MM.1S (cell line): ENCODE data around the gene MEGF8.

Source experiments
- DNase-seq: peaks from one replicate; pipeline ENCODE4 v3.0.0-alpha.2; 2015
- H2AFZ ChIP-seq: fragments of 300-600 bp; sonication (generic); 2 replicates; pipeline ENCODE4 v1.6.0; 2016; ENCODE audit warnings: antibody characterized with exemption, low read length
- H3F3A ChIP-seq: fragments of 300-600 bp; sonication (generic); 2 replicates; pipeline ENCODE4 v1.6.1; 2016; ENCODE audit warnings: mild to moderate bottlenecking, antibody characterized with exemption, low read length, moderate library complexity, mixed read lengths; ENCODE audit not compliant: insufficient read depth
- H3K27ac ChIP-seq: fragments of 300-600 bp; sonication (generic); 2 replicates; pipeline ENCODE4 v1.5.1; 2016; ENCODE audit warnings: mild to moderate bottlenecking, low read length
- H3K27me3 ChIP-seq: fragments of 300-600 bp; sonication (generic); replicated peaks from 2 replicates; pipeline ENCODE4 v1.6.0; 2016; ENCODE audit warnings: low read length; ENCODE audit not compliant: insufficient read depth
- H3K36me3 ChIP-seq: fragments of 300-600 bp; sonication (generic); replicated peaks from 2 replicates; pipeline ENCODE4 v1.6.1; 2016; ENCODE audit warnings: mild to moderate bottlenecking, low read length, mixed read lengths; ENCODE audit not compliant: insufficient read depth
- H3K4me1 ChIP-seq: fragments of 300-600 bp; sonication (generic); 2 replicates; pipeline ENCODE4 v1.6.1; 2016; ENCODE audit warnings: low read length, mixed read lengths
- H3K4me2 ChIP-seq: fragments of 300-600 bp; sonication (generic); 2 replicates; pipeline ENCODE4 v1.6.0; 2016; ENCODE audit warnings: low read depth, low read length
- H3K4me3 ChIP-seq: fragments of 300-600 bp; sonication (generic); 2 replicates; pipeline ENCODE4 v1.5.1; 2016; ENCODE audit warnings: low read length, mixed read lengths
- H3K79me2 ChIP-seq: fragments of 300-600 bp; sonication (generic); 2 replicates; pipeline ENCODE4 v1.6.1; 2016; ENCODE audit warnings: mixed run types, low read length, mixed read lengths
- H3K9ac ChIP-seq: fragments of 300-600 bp; sonication (generic); 2 replicates; pipeline ENCODE4 v1.6.1; 2016; ENCODE audit warnings: low read length, mixed read lengths
- H3K9me2 ChIP-seq: fragments of 300-600 bp; sonication (generic); replicated peaks from 2 replicates; pipeline ENCODE4 v1.6.1; 2016; ENCODE audit warnings: mild to moderate bottlenecking, low read length, mixed read lengths; ENCODE audit not compliant: insufficient read depth
- H3K9me3 ChIP-seq: fragments of 300-600 bp; sonication (generic); replicated peaks from 2 replicates; pipeline ENCODE4 v1.6.1; 2016; ENCODE audit warnings: mild to moderate bottlenecking, low read length, mixed read lengths; ENCODE audit not compliant: insufficient read depth
- H4K20me1 ChIP-seq: fragments of 300-600 bp; sonication (generic); 2 replicates; pipeline ENCODE4 v1.6.1; 2016; ENCODE audit warnings: mild to moderate bottlenecking, low read length, moderate library complexity, mixed read lengths; ENCODE audit not compliant: insufficient read depth
- CTCF ChIP-seq: fragments of 300-600 bp; sonication (generic); IDR thresholded peaks from 2 replicates; pipeline ENCODE4 v1.5.1; 2016; ENCODE audit warnings: antibody characterized with exemption, low read length, mixed read lengths
- EZH2 ChIP-seq: fragments of 300-600 bp; sonication (generic); optimal IDR thresholded peaks from 2 replicates; pipeline ENCODE3; 2017; ENCODE audit warnings: low read depth, mild to moderate bottlenecking, antibody characterized with exemption, low read length, mixed read lengths
- EZH2phosphoT487 ChIP-seq: fragments of 300-600 bp; sonication (generic); IDR thresholded peaks from 2 replicates; pipeline ENCODE4 v1.6.1; 2018; ENCODE audit warnings: antibody characterized with exemption, low read length

MEGF8 gene

GRCh38 chr19:42357290-42357689, 31.9 kb downstream of the MEGF8 start:
- H3K4me2 ChIP-seq, result no peak overlapping the region
- no peaks in the 10 kb centered on the region for H3K4me1 ChIP-seq
- H3K9ac ChIP-seq, result no peak overlapping the region
- no peak overlapping the region for H2AFZ ChIP-seq
- no peak for TF ChIP-seq EZH2phosphoT487
- TF ChIP-seq EZH2, result no peak
- no peak for TF ChIP-seq CTCF
- no peaks in the 10 kb centered on the region for H3K9me2 ChIP-seq
- H3K4me3 ChIP-seq, result no peak overlapping the region
- H3K27me3 ChIP-seq, result no peaks in the 10 kb centered on the region
- no peaks in the 10 kb centered on the region for H3F3A ChIP-seq
- H3K36me3 ChIP-seq, result no peaks in the 10 kb centered on the region
- H3K79me2 ChIP-seq, result no peaks in the 10 kb centered on the region
- no peak overlapping the region for H3K27ac ChIP-seq
- no peaks in the 10 kb centered on the region for H3K9me3 ChIP-seq
- H4K20me1 ChIP-seq, result no peaks in the 10 kb centered on the region
- DNase-seq, result no peak

GRCh38 chr19:42360787-42361544, 35.5 kb downstream of the MEGF8 start:
- Histone ChIP-seq H3K9ac (no peak overlapping the region), H2AFZ (no peak overlapping the region), H3K27me3 (no peaks in the 10 kb centered on the region), H3F3A (no peaks in the 10 kb centered on the region), H3K27ac (no peak overlapping the region), H3K4me3 (no peak overlapping the region), H4K20me1 (no peaks in the 10 kb centered on the region), H3K4me2 (no peak overlapping the region), H3K79me2 (no peaks in the 10 kb centered on the region), H3K9me2 (no peaks in the 10 kb centered on the region), H3K36me3 (no peaks in the 10 kb centered on the region), H3K9me3 (no peaks in the 10 kb centered on the region), H3K4me1 (no peaks in the 10 kb centered on the region)
- DNase-seq, result no peak
- TF ChIP-seq CTCF, result no peak
- TF ChIP-seq EZH2phosphoT487, result no peak
- TF ChIP-seq EZH2, result no peak

DNA sequence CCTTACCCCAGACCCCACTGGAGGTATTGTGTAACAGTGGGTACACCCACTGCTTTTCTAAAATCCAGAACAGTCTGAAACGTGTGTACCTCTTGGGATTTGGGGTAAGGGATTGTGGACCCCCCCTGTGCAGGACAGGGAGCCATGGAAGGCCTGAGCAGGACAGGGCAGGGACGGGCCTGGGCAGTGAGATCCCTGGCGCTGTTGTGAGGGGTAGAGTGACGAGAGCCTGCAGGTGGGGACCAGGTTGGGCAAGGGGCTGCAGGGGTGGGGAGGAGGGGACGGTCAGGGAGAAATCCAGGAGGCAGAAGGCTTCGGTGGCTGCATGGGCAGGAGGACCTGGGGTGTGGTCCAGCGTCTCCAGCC, 36.1 kb downstream of the MEGF8 start:
- Histone ChIP-seq H3K4me3 (no peak overlapping the region), H3K9me3 (no peaks in the 10 kb centered on the region), H2AFZ (no peak overlapping the region), H3K9me2 (no peaks in the 10 kb centered on the region), H3F3A (no peaks in the 10 kb centered on the region), H3K79me2 (no peaks in the 10 kb centered on the region), H3K36me3 (no peaks in the 10 kb centered on the region), H3K4me1 (no peaks in the 10 kb centered on the region), H3K27ac (no peak overlapping the region), H3K9ac (no peak overlapping the region), H3K4me2 (no peak overlapping the region), H3K27me3 (no peaks in the 10 kb centered on the region), H4K20me1 (no peaks in the 10 kb centered on the region)
- no peak for TF ChIP-seq EZH2phosphoT487
- no peak for TF ChIP-seq EZH2
- no peak for TF ChIP-seq CTCF
- DNase-seq, result no peak
